ENCODE data around the gene PLCXD3.

PLCXD3 gene

GRCh38 chr5:41413074-41413473 is 97.3 kb downstream of the PLCXD3 start:
- no peak for DNase-seq (ENCODE audit: low spot score)

- no peak for DNase-seq (ENCODE audit: low spot score)
Measured at GRCh38 chr5:41412496-41412895, 97.9 kb downstream of the PLCXD3 start.

- no peak for DNase-seq (ENCODE audit: low spot score)
Measured at GRCh38 chr5:41410737-41411136, 99.7 kb downstream of the PLCXD3 start.

- DNase-seq (ENCODE audit: low spot score): no peak
Measured at GRCh38 chr5:41410307-41410706, 100.1 kb downstream of the PLCXD3 start.

GRCh38 chr5:41408676-41409443 is 101.5 kb downstream of the PLCXD3 start:
- no peak for DNase-seq (ENCODE audit: low spot score)

- DNase-seq (ENCODE audit: low spot score): no peak
Measured at GRCh38 chr5:41406936-41407335, 103.5 kb downstream of the PLCXD3 start.

GRCh38 chr5:41406424-41406823 is 104.0 kb downstream of the PLCXD3 start:
- DNase-seq (ENCODE audit: low spot score): no peak

GRCh38 chr5:41404757-41405156 is 105.6 kb downstream of the PLCXD3 start:
- no peak for DNase-seq (ENCODE audit: low spot score)

GRCh38 chr5:41403846-41404245 is 106.6 kb downstream of the PLCXD3 start:
- DNase-seq (ENCODE audit: low spot score): no peak

GRCh38 chr5:41402845-41403244 is 107.6 kb downstream of the PLCXD3 start:
- no peak for DNase-seq (ENCODE audit: low spot score)

GRCh38 chr5:41399839-41400238 is 110.6 kb downstream of the PLCXD3 start:
- no peak for DNase-seq (ENCODE audit: low spot score)

GRCh38 chr5:41392016-41392415 is 118.4 kb downstream of the PLCXD3 start:
- DNase-seq (ENCODE audit: low spot score): no peak

GRCh38 chr5:41374631-41375030 is 135.8 kb downstream of the PLCXD3 start:
- no peak for DNase-seq (ENCODE audit: low spot score)

- DNase-seq (ENCODE audit: low spot score): no peak
Measured at GRCh38 chr5:41373230-41373629, 137.2 kb downstream of the PLCXD3 start.

GRCh38 chr5:41371738-41372137 is 138.7 kb downstream of the PLCXD3 start:
- DNase-seq (ENCODE audit: low spot score): no peak

- no peak for DNase-seq (ENCODE audit: low spot score)
Measured at GRCh38 chr5:41370482-41370881, 139.9 kb downstream of the PLCXD3 start.

- DNase-seq (ENCODE audit: low spot score): no peak
Measured at GRCh38 chr5:41369799-41370198, 140.6 kb downstream of the PLCXD3 start.

- DNase-seq (ENCODE audit: low spot score): no peak
Measured at GRCh38 chr5:41368158-41368557, 142.2 kb downstream of the PLCXD3 start.

GRCh38 chr5:41365369-41365768 is 145.0 kb downstream of the PLCXD3 start:
- DNase-seq (ENCODE audit: low spot score): no peak

GRCh38 chr5:41364346-41364745 is 146.1 kb downstream of the PLCXD3 start:
- no peak for DNase-seq (ENCODE audit: low spot score)

GRCh38 chr5:41363343-41363986 is 146.9 kb downstream of the PLCXD3 start:
- no peak for DNase-seq (ENCODE audit: low spot score)

GRCh38 chr5:41356786-41357185 is 153.6 kb downstream of the PLCXD3 start:
- no peak for DNase-seq (ENCODE audit: low spot score)

- no peak for DNase-seq (ENCODE audit: low spot score)
Measured at GRCh38 chr5:41349846-41350245, 160.6 kb downstream of the PLCXD3 start.

GRCh38 chr5:41347569-41347968 is 162.8 kb downstream of the PLCXD3 start:
- DNase-seq (ENCODE audit: low spot score): no peak
